Measurements from ENCODE around the gene PPP3CA. TPM values are rescaled to one million over a fixed set of nuclear protein-coding genes. Genes with fewer than 3 reads are reported as not detected.
"Not testable (repeated sequence)": the region's sequence is repeated elsewhere in the genome, so short reads cannot be mapped to it uniquely, and the experiment has no call there.

Gene PPP3CA
- total RNA-seq, 8 experiments from 2014 or later: 18.6 to 68.7 (median 22.6) TPM

DNA sequence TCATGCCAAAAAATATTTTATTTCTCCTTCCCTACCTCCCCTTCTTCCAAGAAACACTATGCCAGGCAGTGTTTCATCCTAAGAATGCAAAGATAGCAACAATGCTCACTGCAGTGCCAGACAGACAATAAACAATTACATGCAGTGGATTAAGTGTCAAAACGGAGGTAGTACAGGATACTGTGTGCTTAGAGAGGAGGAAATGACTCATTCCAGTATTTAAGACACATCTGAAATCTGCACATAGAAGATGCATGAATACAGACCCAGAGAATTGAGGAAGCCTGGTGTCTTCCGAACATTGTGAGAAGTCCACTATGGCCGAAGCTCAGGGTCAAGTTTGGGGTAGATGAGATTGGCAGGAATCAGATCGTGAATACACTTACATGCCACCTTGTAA lies 326.4 kb downstream of the PPP3CA start:
- Histone ChIP-seq H3K27ac (no peak overlapping the region), H3K4me3 (no peak overlapping the region), H3K4me1 (replicated peaks in 1 of 2) (no peaks in the 10 kb centered on the region)
- ATAC-seq (replicated peaks in 6 of 8): peak in 3 of 8 experiments; percentile 43 to 77 (median 58)
- in situ Hi-C loops (cut with MboI; ENCODE audit: low pct_unique_long_range_greater_than_20kb in 2 of 9, low sequenced_read_pairs in 9 of 9, unreplicated experiment in 9 of 9): no loop called here
- 0 to 100% (median 90%) methylated on average over 1 to 4 of the region's 4 CpGs; no CpG with 5 or more reads in 2 of the 10 experiments for WGBS, 10 experiments

DNA sequence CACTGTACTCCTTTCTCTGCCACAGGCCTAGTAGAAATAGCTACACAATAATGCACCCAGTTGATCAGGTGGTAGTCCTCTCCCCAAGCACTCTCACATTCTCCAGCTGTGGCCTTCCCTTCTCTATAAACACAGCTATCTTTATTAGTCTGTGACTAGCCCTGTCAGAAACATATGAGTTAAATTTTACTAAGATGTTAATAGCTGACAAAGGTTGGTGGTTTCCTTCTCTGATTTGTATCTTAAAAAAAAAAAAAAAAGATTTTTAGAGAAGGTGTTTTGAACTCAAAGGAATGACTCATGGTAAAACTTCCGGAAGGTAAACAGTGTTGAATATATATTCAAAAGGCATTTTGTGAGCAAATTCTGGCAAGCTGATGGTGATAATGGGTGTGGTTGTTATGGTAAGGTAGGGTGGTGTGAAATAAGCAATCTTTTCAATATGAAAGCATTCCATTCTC lies 327.4 kb downstream of the PPP3CA start:
- 0 to 100% (median 50%) methylated on average over 1 of the region's 1 CpG; no CpG with 5 or more reads in 4 of the 10 experiments for WGBS, 10 experiments
- in situ Hi-C loops (cut with MboI; ENCODE audit: low pct_unique_long_range_greater_than_20kb in 2 of 9, low sequenced_read_pairs in 9 of 9, unreplicated experiment in 9 of 9): no loop called here
- Histone ChIP-seq H3K27ac (no peak overlapping the region), H3K4me1 (replicated peaks in 1 of 2) (no peaks in the 10 kb centered on the region), H3K4me3 (no peak overlapping the region)
- peak in 3 of 8 experiments; percentile 70 to 83 (median 70) for ATAC-seq (replicated peaks in 6 of 8)

DNA sequence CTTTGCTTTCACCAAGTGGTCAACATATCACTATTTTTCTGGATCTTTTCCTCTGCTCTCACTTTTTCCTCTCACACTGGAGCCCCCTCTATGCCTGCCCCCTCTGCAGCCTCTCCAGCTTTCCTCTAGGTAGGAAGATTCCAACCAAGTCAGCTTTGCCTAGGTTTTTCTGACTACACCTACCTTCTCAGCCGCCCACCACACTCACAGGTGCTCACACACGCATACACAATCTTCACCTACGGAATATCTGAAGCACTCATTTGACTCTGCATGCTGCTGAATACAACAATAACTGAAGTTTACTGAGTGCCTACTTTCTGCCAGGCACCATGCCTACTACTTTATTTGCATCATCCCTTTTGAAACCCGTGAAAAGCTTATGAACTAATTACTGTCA lies 328.0 kb downstream of the PPP3CA start:
- no peak for ATAC-seq (replicated peaks in 6 of 8)
- no peak overlapping the region for H3K27ac ChIP-seq

DNA sequence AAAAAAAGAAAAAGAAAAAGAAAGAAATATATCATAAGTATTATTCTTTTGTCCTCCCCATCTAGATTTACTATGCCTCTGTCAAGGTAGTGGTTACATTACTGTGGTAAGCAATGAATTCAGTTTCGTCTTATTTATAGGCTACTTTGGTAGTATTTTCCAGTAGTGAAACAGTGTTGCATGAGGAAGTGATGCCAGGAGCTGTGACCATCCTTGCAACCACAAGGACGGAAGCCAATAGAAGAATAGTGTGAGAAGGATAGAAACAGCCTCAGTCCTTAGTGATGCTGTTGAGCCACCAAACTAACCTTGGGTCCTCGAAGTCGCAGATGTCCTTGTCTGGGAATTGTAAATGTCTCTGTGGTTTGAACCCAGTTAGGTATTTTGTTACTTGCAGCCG lies 328.5 kb downstream of the PPP3CA start:
- in situ Hi-C loops (cut with MboI; ENCODE audit: low pct_unique_long_range_greater_than_20kb in 2 of 9, low sequenced_read_pairs in 9 of 9, unreplicated experiment in 9 of 9): no loop called here
- WGBS, 10 experiments: 58 to 100% (median 97%) methylated on average over 2 to 5 of the region's 5 CpGs; no CpG with 5 or more reads in 1 of the 10 experiments
- no peak for ATAC-seq (replicated peaks in 6 of 8)

More for the DNA sequence above, 328.0 kb downstream of the PPP3CA start:
- in situ Hi-C loops (cut with MboI; ENCODE audit: low pct_unique_long_range_greater_than_20kb in 2 of 9, low sequenced_read_pairs in 9 of 9, unreplicated experiment in 9 of 9): no loop called here
- H3K4me1 ChIP-seq (replicated peaks in 1 of 2): no peaks in the 10 kb centered on the region
- 58 to 100% (median 95%) methylated on average over 1 to 4 of the region's 4 CpGs; no CpG with 5 or more reads in 2 of the 10 experiments for WGBS, 10 experiments
- H3K4me3 ChIP-seq: no peak overlapping the region

DNA sequence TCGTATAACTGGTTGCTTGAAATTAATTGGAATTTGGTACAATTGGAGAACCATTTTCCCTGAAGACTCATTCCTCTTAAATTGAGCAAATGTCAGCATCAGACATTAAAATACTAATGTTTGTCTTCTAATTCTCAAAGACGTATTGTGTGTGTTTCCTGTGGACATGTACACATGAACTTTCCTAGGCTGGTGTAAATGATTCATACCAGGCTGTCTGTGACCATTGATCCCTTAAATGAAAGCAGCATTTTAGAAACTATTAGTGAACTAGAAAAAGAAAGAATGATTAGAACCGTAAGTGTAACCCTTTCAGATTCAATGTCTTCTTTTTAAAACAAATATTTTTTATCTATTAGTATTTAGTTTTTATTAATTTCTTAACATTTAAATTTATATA lies 332.9 kb downstream of the PPP3CA start:
- H3K4me1 ChIP-seq (replicated peaks in 1 of 2): no peaks in the 10 kb centered on the region
- no peak for ATAC-seq (replicated peaks in 6 of 8)
- in situ Hi-C loops (cut with MboI; ENCODE audit: low pct_unique_long_range_greater_than_20kb in 2 of 9, low sequenced_read_pairs in 9 of 9, unreplicated experiment in 9 of 9): no loop called here
- H3K27ac ChIP-seq: no peak overlapping the region
- H3K4me3 ChIP-seq: no peak overlapping the region
- 60 to 100% (median 76%) methylated on average over 1 to 3 of the region's 3 CpGs; no CpG with 5 or more reads in 1 of the 10 experiments for WGBS, 10 experiments

More for the DNA sequence above, 328.5 kb downstream of the PPP3CA start:
- Histone ChIP-seq H3K4me1 (replicated peaks in 1 of 2) (no peaks in the 10 kb centered on the region), H3K4me3 (no peak overlapping the region), H3K27ac (no peak overlapping the region)

DNA sequence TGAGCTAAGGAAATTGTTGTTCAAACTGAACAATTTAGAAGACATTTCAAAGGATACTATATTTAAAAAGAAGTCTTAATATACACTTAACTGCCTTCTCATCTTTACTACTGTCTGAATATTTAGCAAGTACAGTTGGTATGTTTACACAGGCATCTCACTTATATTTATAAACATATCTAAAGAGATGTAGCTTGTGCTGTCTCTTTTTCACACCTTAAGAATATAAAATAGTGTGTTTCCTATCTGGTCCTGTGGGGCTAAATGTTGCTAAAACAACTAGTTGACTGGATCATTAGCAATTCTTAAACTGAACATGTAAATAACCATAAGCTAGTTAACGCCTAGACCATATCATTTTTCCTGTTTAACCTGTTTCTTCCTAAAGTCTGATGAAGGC lies 336.3 kb downstream of the PPP3CA start:
- Histone ChIP-seq H3K4me1 (replicated peaks in 1 of 2) (no peaks in the 10 kb centered on the region), H3K4me3 (no peak overlapping the region), H3K27ac (no peak overlapping the region)
- no peak for ATAC-seq (replicated peaks in 6 of 8)
- in situ Hi-C loops (cut with MboI; ENCODE audit: low pct_unique_long_range_greater_than_20kb in 2 of 9, low sequenced_read_pairs in 9 of 9, unreplicated experiment in 9 of 9): no loop called here
- WGBS, 10 experiments: 13 to 100% (median 92%) methylated on average over 1 of the region's 1 CpG

DNA sequence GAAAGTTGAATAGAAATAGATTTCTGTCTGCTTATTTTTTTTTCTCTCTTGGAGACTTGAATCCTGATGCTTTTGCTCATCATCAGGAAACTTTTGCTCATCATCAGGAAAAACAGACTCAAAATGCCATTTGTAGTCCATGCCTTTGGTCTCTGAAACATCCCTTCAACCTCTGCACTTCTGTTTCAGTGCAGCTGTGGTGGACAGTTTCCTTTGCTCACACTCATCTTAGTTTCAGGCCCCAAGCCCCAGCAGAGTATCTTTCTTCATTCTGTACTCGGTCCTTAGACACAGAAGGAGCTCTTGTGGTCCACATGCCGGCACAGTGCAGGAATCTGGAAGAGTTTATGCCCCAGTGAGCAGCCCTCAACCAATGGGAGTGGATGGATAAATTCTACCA lies 337.9 kb downstream of the PPP3CA start:
- WGBS, 10 experiments: 0 to 95% (median 81%) methylated on average over 1 to 2 of the region's 2 CpGs; no CpG with 5 or more reads in 4 of the 10 experiments
- Histone ChIP-seq H3K27ac (no peak overlapping the region), H3K4me1 (replicated peaks in 1 of 2) (no peaks in the 10 kb centered on the region), H3K4me3 (no peak overlapping the region)
- in situ Hi-C loops (cut with MboI; ENCODE audit: low pct_unique_long_range_greater_than_20kb in 2 of 9, low sequenced_read_pairs in 9 of 9, unreplicated experiment in 9 of 9): no loop called here
- no peak for ATAC-seq (replicated peaks in 6 of 8)

DNA sequence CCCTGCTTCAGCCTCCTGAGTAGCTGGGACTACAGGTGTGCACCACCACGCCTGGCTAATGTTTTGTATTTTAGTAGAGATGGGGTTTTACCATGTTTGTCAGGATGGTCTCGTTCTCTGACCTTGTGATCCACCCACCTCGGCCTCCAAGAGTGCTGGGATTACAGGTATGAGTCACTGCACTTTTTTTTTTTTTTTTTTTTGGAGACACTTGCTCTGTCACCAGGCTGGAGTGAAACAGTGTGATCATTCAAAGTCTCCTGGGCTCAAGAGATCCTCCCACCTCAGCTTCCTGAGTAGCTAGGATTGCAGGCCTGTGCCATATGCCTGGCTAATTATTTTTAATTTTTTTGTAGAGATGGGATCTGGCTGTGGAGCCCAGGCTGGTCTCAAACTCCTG lies 338.8 kb downstream of the PPP3CA start:
- WGBS, 10 experiments: 75 to 100% (median 94%) methylated on average over 1 to 3 of the region's 3 CpGs; no CpG with 5 or more reads in 5 of the 10 experiments
- Histone ChIP-seq H3K4me1 (replicated peaks in 1 of 2) (no peaks in the 10 kb centered on the region), H3K27ac (no peak overlapping the region), H3K4me3 (no peak overlapping the region)
- no peak for ATAC-seq (replicated peaks in 6 of 8)
- in situ Hi-C loops (cut with MboI; ENCODE audit: low pct_unique_long_range_greater_than_20kb in 2 of 9, low sequenced_read_pairs in 9 of 9, unreplicated experiment in 9 of 9): no loop called here

DNA sequence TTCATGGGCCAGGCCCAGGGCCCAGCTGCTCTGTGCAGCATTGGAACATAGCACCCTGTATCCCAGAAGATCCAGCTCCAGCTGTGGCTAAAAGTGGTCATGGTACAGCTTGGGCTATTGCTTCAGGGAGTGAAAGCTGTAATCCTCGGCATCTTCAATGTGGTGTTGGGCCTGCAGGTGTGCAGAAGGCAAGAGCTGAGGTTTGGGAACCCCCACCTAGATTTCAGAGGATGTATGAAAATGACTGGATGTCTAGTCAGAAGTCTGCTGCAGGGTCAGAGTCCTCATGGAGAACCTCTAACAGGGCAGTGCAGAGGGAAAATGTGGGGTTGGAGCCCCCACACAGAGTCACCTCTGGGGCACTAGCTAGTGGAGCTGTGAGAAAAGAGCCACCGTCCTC lies 341.7 kb downstream of the PPP3CA start:
- H3K4me3 ChIP-seq: no peak overlapping the region
- no peak for ATAC-seq (replicated peaks in 6 of 8)
- in situ Hi-C loops (cut with MboI; ENCODE audit: low pct_unique_long_range_greater_than_20kb in 2 of 9, low sequenced_read_pairs in 9 of 9, unreplicated experiment in 9 of 9): no loop called here
- WGBS, 10 experiments: 80 to 100% (median 93%) methylated on average over 1 to 2 of the region's 2 CpGs; no CpG with 5 or more reads in 7 of the 10 experiments
- H3K27ac ChIP-seq: no peak overlapping the region
- H3K4me1 ChIP-seq (replicated peaks in 1 of 2): no peaks in the 10 kb centered on the region

DNA sequence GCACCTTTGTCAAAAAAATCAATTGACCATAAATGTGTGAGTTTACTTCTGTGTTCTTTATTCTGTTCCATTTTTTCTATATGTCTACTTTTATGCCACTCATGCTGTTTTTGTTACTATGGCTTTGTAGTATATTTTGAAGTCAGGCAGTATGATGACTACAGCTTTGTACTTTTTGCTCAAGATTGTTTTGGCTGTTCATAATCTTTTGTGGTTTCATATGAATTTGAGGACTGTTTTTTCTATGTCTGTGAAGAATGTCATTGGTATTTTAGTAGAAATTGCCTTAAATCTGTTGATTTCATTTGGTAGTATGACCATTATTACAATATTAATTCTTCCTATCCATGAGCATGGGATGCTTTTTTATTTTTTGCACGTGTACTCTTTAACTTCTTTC lies 346.8 kb downstream of the PPP3CA start:
- H3K27ac ChIP-seq: no peak overlapping the region
- no peak for ATAC-seq (replicated peaks in 6 of 8)
- H3K4me1 ChIP-seq (replicated peaks in 1 of 2): no peaks in the 10 kb centered on the region
- in situ Hi-C loops (cut with MboI; ENCODE audit: low pct_unique_long_range_greater_than_20kb in 2 of 9, low sequenced_read_pairs in 9 of 9, unreplicated experiment in 9 of 9): no loop called here
- no peak overlapping the region for H3K4me3 ChIP-seq
- 6 to 100% (median 87%) methylated on average over 1 of the region's 1 CpG for WGBS, 10 experiments

DNA sequence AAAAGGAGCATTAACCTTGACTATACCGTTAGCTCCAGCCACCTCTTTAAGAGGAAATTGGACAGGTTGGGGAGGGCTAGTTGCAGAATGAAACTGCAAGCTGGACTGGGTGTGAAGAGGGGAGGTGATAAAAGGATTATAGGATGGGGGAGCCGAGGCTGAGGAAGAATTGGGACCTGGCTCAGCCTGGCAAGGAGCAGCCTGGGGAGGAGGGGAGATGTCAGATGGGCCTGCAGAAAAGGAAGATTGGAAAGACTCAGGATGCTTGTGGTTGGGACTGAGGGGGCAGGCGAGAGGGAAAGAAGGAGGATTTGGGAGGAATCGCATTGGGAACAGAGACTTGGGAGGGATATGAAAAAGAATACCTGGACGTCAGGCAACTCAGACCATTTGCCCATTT lies 351.7 kb downstream of the PPP3CA start:
- H3K27ac ChIP-seq: no peak overlapping the region
- WGBS, 10 experiments: 38 to 100% (median 80%) methylated on average over 1 to 5 of the region's 5 CpGs; no CpG with 5 or more reads in 1 of the 10 experiments
- no peak overlapping the region for H3K4me3 ChIP-seq
- no peaks in the 10 kb centered on the region for H3K4me1 ChIP-seq (replicated peaks in 1 of 2)
- no peak for ATAC-seq (replicated peaks in 6 of 8)
- in situ Hi-C loops (cut with MboI; ENCODE audit: low pct_unique_long_range_greater_than_20kb in 2 of 9, low sequenced_read_pairs in 9 of 9, unreplicated experiment in 9 of 9): no loop called here

DNA sequence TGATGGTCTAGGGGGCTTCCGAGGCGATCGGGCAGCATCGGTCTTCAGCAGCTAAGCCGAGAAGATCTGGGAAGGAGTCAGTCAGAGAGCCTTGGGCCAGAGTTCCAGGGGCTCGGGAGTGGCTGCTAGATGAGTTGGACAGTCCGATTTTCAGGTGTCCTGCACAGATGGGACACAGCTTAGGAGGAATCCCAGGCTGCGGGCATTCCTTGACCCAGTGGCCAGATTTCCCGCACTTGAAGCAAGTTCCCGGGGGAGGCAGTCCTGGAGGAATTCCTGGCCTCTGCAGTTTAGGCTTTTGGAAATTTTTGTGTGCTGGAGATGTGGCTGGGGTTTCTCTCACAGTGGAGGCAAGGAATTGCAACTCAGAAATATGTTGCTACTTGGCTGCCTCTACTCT lies 352.3 kb downstream of the PPP3CA start:
- H3K27ac ChIP-seq; ATAC-seq (replicated peaks in 6 of 8); H3K4me3 ChIP-seq; H3K4me1 ChIP-seq (replicated peaks in 1 of 2); in situ Hi-C loops (cut with MboI; ENCODE audit: low pct_unique_long_range_greater_than_20kb in 2 of 9, low sequenced_read_pairs in 9 of 9, unreplicated experiment in 9 of 9): not testable (repeated sequence)
- 50 to 97% (median 80%) methylated on average over 1 to 6 of the region's 10 CpGs; no CpG with 5 or more reads in 5 of the 10 experiments for WGBS, 10 experiments

DNA sequence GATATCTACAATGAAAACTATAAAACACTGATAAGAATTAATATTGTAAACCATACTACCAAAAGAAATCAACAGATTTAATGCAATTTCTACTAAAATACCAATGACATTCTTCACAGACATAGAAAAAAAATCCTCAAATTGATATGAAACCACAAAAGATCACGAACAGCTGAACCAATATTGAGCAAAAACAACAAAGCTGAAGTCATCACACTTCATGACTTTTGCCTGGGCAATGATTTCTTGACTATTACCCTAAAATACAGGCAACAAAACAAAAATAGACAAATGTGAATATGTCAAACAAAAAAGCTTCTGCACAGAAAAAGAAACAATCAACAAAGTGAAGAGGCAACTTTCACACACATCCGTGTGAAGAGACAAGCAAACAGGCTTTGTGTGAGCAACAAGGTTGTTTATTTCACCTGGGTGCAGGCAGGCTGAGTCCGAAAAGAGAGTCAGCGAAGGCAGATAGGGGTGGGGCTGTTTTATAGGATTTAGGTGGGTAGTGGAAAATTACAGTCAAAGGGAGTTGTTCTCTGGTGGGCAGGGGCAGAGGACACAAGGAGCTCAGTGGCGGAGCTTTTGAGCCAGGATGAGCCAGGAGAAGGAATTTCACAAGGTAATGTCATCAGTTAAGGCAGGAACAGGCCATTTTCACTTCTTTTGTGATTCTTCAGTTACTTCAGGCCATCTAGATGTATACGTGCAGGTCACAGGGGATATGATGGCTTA lies 355.8 kb downstream of the PPP3CA start:
- not testable (repeated sequence) for ATAC-seq (replicated peaks in 6 of 8)
- 53 to 100% (median 80%) methylated on average over 2 to 4 of the region's 6 CpGs for WGBS, 10 experiments

DNA sequence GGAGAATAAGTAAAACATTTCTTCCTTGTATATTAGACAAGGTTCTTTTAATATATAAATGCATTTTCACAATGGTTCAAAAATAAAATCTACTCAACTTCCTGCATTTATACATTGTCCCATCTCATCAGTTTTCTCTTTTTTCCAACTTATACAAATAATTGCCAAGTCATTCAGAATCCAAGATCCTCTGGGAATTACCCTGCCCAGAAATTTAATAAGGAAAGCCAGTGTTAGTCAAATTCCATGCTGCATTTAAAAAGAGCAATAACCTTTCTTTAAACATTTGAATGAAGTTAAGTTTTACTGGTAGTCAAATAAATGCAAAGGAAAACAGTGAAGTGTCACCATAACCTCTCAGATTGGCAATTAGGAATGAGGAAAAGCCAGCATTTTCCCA lies 357.9 kb downstream of the PPP3CA start:
- no peak for ATAC-seq (replicated peaks in 6 of 8)
- Histone ChIP-seq H3K4me3 (no peak overlapping the region), H3K27ac (no peak overlapping the region), H3K4me1 (replicated peaks in 1 of 2) (peaks cover 7 to 9% of the 10 kb centered on the region in 2 donors)
- in situ Hi-C loops (cut with MboI; ENCODE audit: low pct_unique_long_range_greater_than_20kb in 2 of 9, low sequenced_read_pairs in 9 of 9, unreplicated experiment in 9 of 9): no loop called here

More for the DNA sequence above, 355.8 kb downstream of the PPP3CA start:
- in situ Hi-C loops (cut with MboI; ENCODE audit: low pct_unique_long_range_greater_than_20kb in 2 of 9, low sequenced_read_pairs in 9 of 9, unreplicated experiment in 9 of 9); H3K27ac ChIP-seq; H3K4me3 ChIP-seq; H3K4me1 ChIP-seq (replicated peaks in 1 of 2): not testable (repeated sequence)
